Cardiac fibroblast (primary cell): Measurements from ENCODE around the gene ACVRL1.

Experiments
- DNase-seq, 2 donors: peaks; one replicate each; pipeline versions ENCODE4 v3.0.0 to v3.0.0-alpha.2; 2010; ENCODE audit warnings: low read depth in 2 of 2
- H3K4me3 ChIP-seq, 2 donors: replicated peaks in 1 of 2; 1 replicate in 1 of 2; 2 replicates in 1 of 2; pipeline ENCODE4 v1.5.1; 2011; ENCODE audit warnings: low read depth in 2 of 2, low read length in 2 of 2, mild to moderate bottlenecking in 2 of 2, moderate library complexity in 1 of 2
- TF ChIP-seq, protein P1 (sequence below): IDR thresholded peaks from one replicate; pipeline ENCODE4 v1.5.1; 2011; ENCODE audit warnings: low read depth, mild to moderate bottlenecking, low read length, inconsistent platforms

Gene ACVRL1

DNA sequence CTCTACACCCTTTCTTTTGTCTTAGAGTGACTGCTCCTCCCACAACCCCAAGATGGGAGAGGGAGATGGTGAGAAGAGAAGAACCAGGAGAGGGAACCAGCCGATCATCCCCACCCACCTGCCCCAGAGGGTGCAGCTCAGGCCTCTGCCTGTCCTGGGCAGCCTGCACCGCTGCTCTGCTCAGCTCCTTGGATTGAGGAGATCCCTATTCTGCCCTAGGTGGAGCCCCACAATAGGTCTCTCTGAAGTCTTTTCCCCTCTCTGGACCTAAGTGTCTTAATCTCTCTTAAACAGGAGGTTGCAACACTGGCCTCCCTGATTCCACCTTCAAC is 17.2 kb upstream of the ACVRL1 start:
- DNase-seq, result no peak
- TF ChIP-seq, protein P1, sequence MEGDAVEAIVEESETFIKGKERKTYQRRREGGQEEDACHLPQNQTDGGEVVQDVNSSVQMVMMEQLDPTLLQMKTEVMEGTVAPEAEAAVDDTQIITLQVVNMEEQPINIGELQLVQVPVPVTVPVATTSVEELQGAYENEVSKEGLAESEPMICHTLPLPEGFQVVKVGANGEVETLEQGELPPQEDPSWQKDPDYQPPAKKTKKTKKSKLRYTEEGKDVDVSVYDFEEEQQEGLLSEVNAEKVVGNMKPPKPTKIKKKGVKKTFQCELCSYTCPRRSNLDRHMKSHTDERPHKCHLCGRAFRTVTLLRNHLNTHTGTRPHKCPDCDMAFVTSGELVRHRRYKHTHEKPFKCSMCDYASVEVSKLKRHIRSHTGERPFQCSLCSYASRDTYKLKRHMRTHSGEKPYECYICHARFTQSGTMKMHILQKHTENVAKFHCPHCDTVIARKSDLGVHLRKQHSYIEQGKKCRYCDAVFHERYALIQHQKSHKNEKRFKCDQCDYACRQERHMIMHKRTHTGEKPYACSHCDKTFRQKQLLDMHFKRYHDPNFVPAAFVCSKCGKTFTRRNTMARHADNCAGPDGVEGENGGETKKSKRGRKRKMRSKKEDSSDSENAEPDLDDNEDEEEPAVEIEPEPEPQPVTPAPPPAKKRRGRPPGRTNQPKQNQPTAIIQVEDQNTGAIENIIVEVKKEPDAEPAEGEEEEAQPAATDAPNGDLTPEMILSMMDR, result no peak
- H3K4me3 ChIP-seq, result no peak overlapping the region

DNA sequence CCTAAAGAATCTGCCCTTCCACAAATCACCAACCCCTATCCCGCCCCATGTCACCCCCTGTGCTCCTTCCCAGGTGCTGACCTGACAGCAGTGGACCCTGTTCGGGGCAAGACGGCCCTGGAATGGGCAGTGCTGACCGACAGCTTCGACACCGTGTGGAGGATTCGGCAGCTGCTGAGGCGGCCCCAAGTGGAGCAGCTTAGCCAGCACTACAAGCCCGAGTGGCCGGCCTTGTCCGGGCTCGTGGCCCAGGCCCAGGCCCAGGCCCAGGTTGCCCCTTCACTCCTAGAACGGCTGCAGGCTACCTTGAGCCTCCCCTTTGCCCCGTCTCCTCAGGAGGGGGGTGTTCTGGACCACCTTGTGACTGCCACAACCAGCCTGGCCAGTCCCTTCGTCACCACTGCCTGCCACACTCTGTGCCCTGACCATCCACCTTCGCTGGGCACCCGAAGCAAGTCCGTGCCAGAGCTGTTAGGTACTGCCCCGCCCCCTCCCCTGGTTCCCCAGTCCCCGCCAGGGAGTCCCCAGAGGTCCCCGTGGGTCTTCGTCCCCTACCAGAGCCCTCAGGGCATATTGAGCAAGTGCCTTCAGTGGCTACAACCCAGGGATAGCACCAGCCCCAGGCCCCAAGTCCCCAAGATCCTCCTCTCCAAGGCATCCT is 16.7 kb upstream of the ACVRL1 start:
- TF ChIP-seq, protein P1, result no peak

DNA sequence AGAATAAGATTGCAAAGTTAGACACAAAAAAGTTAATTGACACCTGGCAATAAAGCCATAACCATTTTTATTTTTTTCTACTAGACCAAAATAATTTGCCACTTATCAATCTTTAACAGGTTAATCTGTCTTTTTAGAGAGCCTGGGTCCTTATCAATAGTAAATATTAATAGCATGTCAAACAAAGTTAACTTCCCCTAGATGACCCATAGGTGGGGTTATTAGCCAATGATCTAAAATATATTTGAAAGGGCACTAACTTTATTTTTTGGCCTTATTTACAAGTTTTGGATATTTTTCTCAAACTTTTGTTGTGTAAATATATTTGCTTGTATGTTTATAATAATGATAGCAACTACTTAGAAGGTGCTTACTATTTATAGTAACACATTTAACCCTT is 15.5 kb upstream of the ACVRL1 start:
- no peak overlapping the region for H3K4me3 ChIP-seq
- peak; percentile 51 to 53 for DNase-seq
- TF ChIP-seq, protein P1, result peak; percentile 30

More for the DNA sequence above, 16.7 kb upstream of the ACVRL1 start:
- DNase-seq, result no peak
- H3K4me3 ChIP-seq, result no peak overlapping the region

DNA sequence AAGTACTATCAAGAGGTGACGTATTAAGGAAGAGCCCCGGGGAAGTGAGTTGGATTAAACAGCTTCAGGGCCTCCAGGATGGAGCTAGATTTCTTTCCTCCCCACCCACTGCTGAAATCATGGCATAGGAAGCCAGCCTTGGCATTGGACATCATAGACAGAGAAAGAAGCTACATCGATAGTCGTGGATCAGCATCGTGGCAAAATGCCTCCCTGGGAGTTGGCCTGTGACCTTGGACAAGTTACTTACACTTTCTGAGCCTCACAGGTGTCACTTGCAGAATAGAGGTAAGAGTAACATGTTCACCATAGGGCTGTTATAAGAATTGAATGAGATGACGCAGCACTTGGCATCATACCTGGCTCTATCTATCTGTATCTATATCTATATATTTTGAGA is 13.5 kb upstream of the ACVRL1 start:
- H3K4me3 ChIP-seq, result no peak overlapping the region
- no peak for DNase-seq
- TF ChIP-seq, protein P1, result no peak

DNA sequence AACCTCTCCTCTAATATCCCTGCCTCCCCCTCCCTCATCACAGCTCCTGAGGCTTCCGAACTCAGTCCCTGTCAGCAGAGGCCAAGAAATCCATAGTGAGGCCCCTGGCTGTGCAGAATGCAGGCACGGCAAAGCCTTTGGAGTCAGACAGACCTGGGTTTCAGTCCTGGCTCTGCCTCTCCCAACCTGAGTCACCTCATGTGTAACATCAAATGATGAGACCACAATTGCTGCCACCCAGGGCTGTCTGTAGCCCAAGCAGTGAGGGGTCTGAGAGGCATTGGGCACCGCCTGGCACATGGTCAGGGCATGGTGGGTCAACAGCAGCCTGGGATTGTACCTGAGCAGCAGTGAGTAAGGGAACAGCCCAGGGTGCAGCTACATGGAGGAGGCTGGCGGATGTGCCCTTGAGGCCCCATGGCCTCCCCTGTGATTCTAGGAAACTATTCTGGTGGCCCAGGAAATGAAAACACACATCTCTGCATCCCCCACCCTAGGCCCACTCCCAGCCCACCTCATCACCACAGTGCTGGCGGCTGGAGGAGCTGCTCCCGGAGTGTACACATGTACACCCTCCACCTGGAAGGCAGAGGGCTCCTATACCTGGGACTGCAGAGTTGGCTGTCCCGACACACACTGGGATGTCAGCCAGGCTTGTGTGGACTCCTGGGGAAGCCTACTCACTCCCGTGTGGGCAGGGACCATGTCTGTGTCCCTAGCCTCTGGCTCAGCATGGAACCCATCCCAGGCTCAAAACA is 11.7 kb upstream of the ACVRL1 start:
- DNase-seq, result peak in 1 of 2 donors; percentile 22
- no peak overlapping the region for H3K4me3 ChIP-seq
- TF ChIP-seq, protein P1, result no peak

DNA sequence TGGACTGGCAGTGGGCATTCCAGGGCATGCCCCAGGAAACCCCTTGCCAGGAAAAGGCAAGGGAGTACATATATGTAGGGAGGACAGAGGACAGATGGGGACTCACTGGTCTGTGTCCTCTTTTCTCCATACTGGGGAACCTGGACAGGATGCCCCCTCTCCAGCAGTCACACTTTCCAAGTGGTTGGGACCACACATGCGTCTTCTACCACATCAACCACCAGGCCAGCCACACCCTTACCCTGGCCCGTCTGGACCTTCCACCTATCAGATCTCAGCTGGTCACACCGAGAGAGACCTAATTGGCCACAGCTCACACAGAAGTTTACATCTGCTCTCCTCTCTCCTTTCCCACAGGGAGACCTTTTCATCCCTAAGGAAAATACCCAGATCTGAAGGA is 11.1 kb upstream of the ACVRL1 start:
- TF ChIP-seq, protein P1, result no peak
- DNase-seq, result no peak

More for the DNA sequence above, 11.1 kb upstream of the ACVRL1 start:
- no peak overlapping the region for H3K4me3 ChIP-seq
